ENCODE measurements around the gene IGIP.

Gene IGIP

DNA sequence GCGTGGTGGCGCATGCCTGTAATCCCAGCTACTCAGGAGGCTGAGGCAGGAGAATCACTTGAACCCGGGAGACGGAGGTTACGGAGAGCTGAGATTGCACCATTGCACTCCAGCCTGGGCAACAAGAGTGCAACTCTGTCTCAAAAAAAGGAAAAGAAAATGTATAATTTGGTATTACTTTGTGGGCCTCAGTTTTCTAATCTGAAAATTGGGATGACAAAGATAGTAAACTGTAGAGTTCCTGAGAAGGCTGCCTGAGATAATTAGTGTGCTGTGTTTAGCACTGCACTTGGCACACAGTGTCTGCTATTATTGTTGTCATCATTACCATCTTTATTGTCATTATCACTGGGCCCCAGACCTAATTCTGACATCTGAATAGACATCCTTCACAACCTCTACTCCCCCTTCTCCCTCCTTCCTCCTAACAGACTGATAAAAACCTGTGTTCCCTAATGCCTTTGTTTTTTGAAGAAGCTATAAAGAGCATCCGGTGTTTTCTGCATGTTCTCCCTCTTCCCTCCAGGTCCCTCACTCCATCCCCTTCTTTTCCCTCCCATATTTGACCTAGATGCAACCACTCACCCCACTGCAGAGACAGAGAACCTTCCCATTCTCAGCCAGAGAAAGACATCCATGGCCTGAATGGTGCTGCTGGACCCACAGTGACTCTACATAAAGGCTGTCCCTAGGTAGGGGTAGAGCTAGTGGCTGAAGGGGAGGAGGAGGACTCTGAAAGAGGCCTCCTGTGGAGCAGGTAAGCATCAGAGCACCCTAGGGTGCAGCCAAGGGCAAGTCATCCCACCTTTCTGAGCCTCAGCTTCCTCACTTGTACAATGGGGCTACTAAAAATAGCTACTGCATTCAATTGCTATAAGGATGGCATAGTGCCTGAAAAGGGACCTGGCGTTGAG lies 33.5 kb downstream of the IGIP start:
- DNase-seq (ENCODE audit: low read depth, low spot score), result no peak
- no peak overlapping the region for H3K4me3 ChIP-seq (ENCODE audit: low read depth, low read length)
- in situ Hi-C loops (cut with HindIII; ENCODE audit: low sequenced_read_pairs), result loop anchor here (25.0 kb wide), 1 partner anchor 97 kb away; no protein-coding TSS in a partner anchor
- TF ChIP-seq, protein P1, sequence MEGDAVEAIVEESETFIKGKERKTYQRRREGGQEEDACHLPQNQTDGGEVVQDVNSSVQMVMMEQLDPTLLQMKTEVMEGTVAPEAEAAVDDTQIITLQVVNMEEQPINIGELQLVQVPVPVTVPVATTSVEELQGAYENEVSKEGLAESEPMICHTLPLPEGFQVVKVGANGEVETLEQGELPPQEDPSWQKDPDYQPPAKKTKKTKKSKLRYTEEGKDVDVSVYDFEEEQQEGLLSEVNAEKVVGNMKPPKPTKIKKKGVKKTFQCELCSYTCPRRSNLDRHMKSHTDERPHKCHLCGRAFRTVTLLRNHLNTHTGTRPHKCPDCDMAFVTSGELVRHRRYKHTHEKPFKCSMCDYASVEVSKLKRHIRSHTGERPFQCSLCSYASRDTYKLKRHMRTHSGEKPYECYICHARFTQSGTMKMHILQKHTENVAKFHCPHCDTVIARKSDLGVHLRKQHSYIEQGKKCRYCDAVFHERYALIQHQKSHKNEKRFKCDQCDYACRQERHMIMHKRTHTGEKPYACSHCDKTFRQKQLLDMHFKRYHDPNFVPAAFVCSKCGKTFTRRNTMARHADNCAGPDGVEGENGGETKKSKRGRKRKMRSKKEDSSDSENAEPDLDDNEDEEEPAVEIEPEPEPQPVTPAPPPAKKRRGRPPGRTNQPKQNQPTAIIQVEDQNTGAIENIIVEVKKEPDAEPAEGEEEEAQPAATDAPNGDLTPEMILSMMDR (IDR thresholded peaks at IDR 0.05; ENCODE audit: low read depth, low read length), result no peak

DNA sequence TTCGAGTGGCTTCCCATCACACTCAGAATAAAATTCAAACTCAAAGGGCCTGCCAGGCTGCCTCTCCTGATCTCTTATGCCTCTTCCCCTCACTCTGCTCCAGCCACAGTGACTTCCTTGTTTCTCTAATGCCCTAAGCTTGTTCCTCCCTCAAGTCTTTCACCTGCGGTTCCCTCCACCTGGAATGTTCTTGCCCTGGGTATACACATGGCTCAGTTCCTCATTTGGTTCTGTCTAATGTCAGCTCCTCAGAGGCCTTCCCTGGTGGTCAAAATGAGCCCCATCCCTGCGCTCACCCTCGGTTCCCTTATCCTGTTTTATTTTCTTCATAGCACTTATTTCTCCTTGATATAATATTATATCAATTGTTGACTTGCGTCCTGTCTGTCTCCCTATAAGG lies 36.5 kb downstream of the IGIP start:
- in situ Hi-C loops (cut with HindIII; ENCODE audit: low sequenced_read_pairs), result loop anchor here (25.0 kb wide), 1 partner anchor 100 kb away; no protein-coding TSS in a partner anchor
- no peak overlapping the region for H3K4me3 ChIP-seq (ENCODE audit: low read depth, low read length)
- TF ChIP-seq, protein P1 (IDR thresholded peaks at IDR 0.05; ENCODE audit: low read depth, low read length), result no peak
- DNase-seq (ENCODE audit: low read depth, low spot score), result no peak

DNA sequence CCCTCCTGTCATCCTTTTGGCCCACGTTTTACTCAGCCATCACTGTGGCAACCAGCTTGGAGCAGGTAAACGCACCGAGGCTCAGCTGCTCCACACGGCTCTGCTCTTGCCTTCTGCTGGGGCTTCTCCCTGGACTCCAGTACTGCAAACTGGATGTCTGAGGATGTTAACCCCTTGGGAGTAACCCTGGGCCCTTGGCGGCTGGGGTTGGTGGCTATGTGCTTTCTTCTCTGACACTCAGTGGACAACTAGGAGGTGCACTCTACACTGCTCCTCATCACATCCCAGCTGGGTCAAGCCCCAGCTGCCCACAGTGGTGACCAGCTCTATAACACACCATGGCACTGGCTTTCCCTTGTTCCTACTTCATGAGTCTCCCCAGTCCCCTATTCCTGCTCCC lies 37.0 kb downstream of the IGIP start:
- in situ Hi-C loops (cut with HindIII; ENCODE audit: low sequenced_read_pairs), result loop anchor here (25.0 kb wide), 1 partner anchor 100 kb away; no protein-coding TSS in a partner anchor
- TF ChIP-seq, protein P1 (IDR thresholded peaks at IDR 0.05; ENCODE audit: low read depth, low read length), result no peak
- H3K4me3 ChIP-seq (ENCODE audit: low read depth, low read length), result no peak overlapping the region
- no peak for DNase-seq (ENCODE audit: low read depth, low spot score)

DNA sequence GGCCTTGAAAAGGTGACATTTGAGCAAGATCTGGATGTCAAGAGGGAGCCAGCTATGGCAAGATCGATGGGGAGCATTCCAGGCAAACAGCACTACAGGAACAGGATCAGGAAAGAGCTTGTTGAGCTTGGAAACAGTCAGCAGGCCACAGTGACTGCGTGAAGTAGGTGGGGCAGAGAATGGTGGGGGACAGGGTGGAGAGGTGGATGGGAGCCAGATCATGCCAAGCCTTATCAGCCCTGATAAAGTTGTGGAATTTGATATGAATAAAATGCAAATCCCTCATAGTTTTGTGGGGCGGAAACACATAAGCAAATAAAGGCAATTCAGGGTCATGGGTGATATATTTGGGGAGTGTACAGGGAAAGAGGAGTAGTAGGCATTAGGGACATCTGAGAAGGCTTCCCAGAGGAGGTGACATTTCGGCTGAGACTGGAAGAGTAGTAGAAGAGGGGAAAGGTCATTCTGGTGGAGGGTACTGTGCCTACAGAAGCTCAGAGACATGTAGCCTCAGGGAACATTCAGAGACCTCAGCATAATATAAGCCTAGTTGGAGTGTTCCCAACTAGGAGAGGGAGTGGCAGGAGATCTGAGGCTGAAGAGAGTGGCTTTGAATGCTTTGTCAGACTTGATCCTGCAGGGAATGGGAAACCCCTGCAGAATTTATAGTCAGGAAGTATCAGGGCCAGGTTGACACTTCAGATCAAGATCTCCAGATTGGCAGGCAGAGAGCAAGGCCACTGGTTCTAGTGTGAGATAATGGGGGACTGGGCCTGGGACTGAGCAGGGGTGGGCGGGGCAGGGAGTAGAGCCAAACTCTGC lies 39.6 kb downstream of the IGIP start:
- DNase-seq (ENCODE audit: low read depth, low spot score), result no peak
- H3K4me3 ChIP-seq (ENCODE audit: low read depth, low read length), result no peak overlapping the region
- in situ Hi-C loops (cut with HindIII; ENCODE audit: low sequenced_read_pairs), result loop anchor here (25.0 kb wide), 1 partner anchor 103 kb away; no protein-coding TSS in a partner anchor
- TF ChIP-seq, protein P1 (IDR thresholded peaks at IDR 0.05; ENCODE audit: low read depth, low read length), result no peak

DNA sequence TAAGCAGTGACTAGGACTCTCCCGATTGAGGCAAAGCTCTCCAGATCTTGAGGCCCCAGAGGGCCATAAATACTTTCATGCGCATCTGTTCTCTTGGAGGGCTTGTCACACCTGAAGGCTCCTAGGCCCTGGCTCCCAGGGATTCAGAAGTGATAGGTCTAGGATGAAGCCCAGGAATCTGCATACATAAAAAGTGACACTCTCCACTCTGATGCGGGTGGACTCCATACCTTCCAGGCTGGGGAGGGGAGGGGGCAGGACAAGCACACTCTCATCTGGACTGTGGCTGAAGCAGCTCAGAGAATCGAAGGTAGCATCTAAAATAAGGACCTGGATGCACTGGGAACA lies 40.2 kb downstream of the IGIP start:
- DNase-seq (ENCODE audit: low read depth, low spot score), result no peak
- in situ Hi-C loops (cut with HindIII; ENCODE audit: low sequenced_read_pairs), result loop anchor here (25.0 kb wide), 1 partner anchor 104 kb away; no protein-coding TSS in a partner anchor
- TF ChIP-seq, protein P1 (IDR thresholded peaks at IDR 0.05; ENCODE audit: low read depth, low read length), result no peak
- H3K4me3 ChIP-seq (ENCODE audit: low read depth, low read length), result no peak overlapping the region

DNA sequence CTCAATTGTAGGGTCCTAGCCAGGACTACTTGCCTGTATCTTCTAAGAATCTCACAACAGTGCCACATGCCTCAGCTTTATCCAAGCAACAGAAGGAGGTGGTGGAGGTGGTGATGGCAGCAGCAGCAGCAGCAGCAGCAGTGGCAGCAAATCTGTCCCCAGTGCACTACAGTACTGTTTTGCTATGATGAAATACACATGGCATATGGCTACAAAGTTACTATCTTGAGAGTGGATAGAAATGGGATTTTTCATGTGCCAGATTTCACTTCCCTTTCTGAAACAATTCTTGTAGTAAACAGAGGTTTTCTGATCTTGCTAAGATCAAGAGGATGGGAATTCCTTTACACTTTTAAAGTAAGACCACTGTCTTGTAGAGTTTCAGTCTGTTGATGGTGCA lies 41.2 kb downstream of the IGIP start:
- TF ChIP-seq, protein P1 (IDR thresholded peaks at IDR 0.05; ENCODE audit: low read depth, low read length), result no peak
- DNase-seq (ENCODE audit: low read depth, low spot score), result no peak

More for the DNA sequence above, 41.2 kb downstream of the IGIP start:
- H3K4me3 ChIP-seq (ENCODE audit: low read depth, low read length), result no peak overlapping the region
- in situ Hi-C loops (cut with HindIII; ENCODE audit: low sequenced_read_pairs), result loop anchor here (25.0 kb wide), 1 partner anchor 105 kb away; no protein-coding TSS in a partner anchor

Measured in astrocyte of the spinal cord (primary cell).